Measurements from ENCODE around the gene EME2. TPM values are rescaled to one million over a fixed set of nuclear protein-coding genes. Genes with fewer than 3 reads are reported as not detected.

Gene EME2
- total RNA-seq, 1 donor from 2014 or later = 23.3 TPM

- Histone ChIP-seq H3K9me3 (ENCODE audit: insufficient read depth, low read depth, low read length) (no peaks in the 10 kb centered on the region), H2AFZ (ENCODE audit: low read depth, low read length) (no peak overlapping the region), H4K20me1 (ENCODE audit: insufficient read depth, low read length) (peaks cover 57% of the 10 kb centered on the region), H3K9ac (ENCODE audit: low read length) (no peak overlapping the region), H3K79me2 (ENCODE audit: insufficient read depth, low read length) (peaks cover 44% of the 10 kb centered on the region), H3K36me3 (ENCODE audit: insufficient read depth, low read length) (peaks cover 7% of the 10 kb centered on the region), H3K4me1 (ENCODE audit: insufficient read depth, low read length) (peaks cover 3% of the 10 kb centered on the region), H3K27ac (ENCODE audit: low read depth, low read length) (no peak overlapping the region), H3K4me3 (ENCODE audit: insufficient read depth, low read depth, low read length) (no peak overlapping the region), H3K4me2 (ENCODE audit: low read length) (no peak overlapping the region), H3K27me3 (ENCODE audit: insufficient read depth, low read length) (no peaks in the 10 kb centered on the region)
- Mint-ChIP-seq H3K4me1 (ENCODE audit: low read depth, unreplicated experiment) (peaks cover 10% of the 10 kb centered on the region), H3K27ac (ENCODE audit: unreplicated experiment) (no peak overlapping the region), H3K4me3 (ENCODE audit: unreplicated experiment) (no peak overlapping the region), H3K36me3 (ENCODE audit: low read depth, unreplicated experiment) (peaks cover 4% of the 10 kb centered on the region), H3K9me3 (ENCODE audit: unreplicated experiment) (peaks cover 2% of the 10 kb centered on the region), H3K27me3 (ENCODE audit: low read depth, unreplicated experiment) (no peaks in the 10 kb centered on the region)
- DNase-seq (ENCODE audit: low read depth) (no peak), FAIRE-seq (no peak)
- TF ChIP-seq CTCF (IDR thresholded peaks at IDR 0.05; ENCODE audit: insufficient read depth, low read depth, low read length) (no peak), EZH2 (IDR thresholded peaks at IDR 0.05; ENCODE audit: insufficient read depth, low read length) (no peak)
Observed at GRCh38 chr16:1726661-1727502, 45.7 kb upstream of the EME2 start.

GRCh38 chr16:1727651-1728624 is 44.7 kb upstream of the EME2 start:
- DNase-seq (ENCODE audit: low read depth) (no peak), FAIRE-seq (no peak)
- H3K27me3 ChIP-seq (ENCODE audit: insufficient read depth, low read length) = no peaks in the 10 kb centered on the region
- H3K27ac ChIP-seq (ENCODE audit: low read depth, low read length) = no peak overlapping the region
- no peaks in the 10 kb centered on the region for H3K27me3 Mint-ChIP-seq (ENCODE audit: low read depth, unreplicated experiment)
- no peak overlapping the region for H3K4me3 ChIP-seq (ENCODE audit: insufficient read depth, low read depth, low read length)
- peaks cover 54% of the 10 kb centered on the region for H4K20me1 ChIP-seq (ENCODE audit: insufficient read depth, low read length)
- H2AFZ ChIP-seq (ENCODE audit: low read depth, low read length) = no peak overlapping the region
- H3K27ac Mint-ChIP-seq (ENCODE audit: unreplicated experiment) = no peak overlapping the region
- no peak overlapping the region for H3K4me2 ChIP-seq (ENCODE audit: low read length)
- no peak overlapping the region for H3K4me3 Mint-ChIP-seq (ENCODE audit: unreplicated experiment)
- no peaks in the 10 kb centered on the region for H3K9me3 Mint-ChIP-seq (ENCODE audit: unreplicated experiment)
- TF ChIP-seq EZH2 (IDR thresholded peaks at IDR 0.05; ENCODE audit: insufficient read depth, low read length) (no peak), CTCF (IDR thresholded peaks at IDR 0.05; ENCODE audit: insufficient read depth, low read depth, low read length) (no peak)
- peaks cover 7% of the 10 kb centered on the region for H3K36me3 ChIP-seq (ENCODE audit: insufficient read depth, low read length)
- H3K4me1 Mint-ChIP-seq (ENCODE audit: low read depth, unreplicated experiment) = peaks cover 7% of the 10 kb centered on the region
- peaks cover 6% of the 10 kb centered on the region for H3K36me3 Mint-ChIP-seq (ENCODE audit: low read depth, unreplicated experiment)
- no peaks in the 10 kb centered on the region for H3K4me1 ChIP-seq (ENCODE audit: insufficient read depth, low read length)
- H3K79me2 ChIP-seq (ENCODE audit: insufficient read depth, low read length) = peaks cover 39% of the 10 kb centered on the region
- no peaks in the 10 kb centered on the region for H3K9me3 ChIP-seq (ENCODE audit: insufficient read depth, low read depth, low read length)
- H3K9ac ChIP-seq (ENCODE audit: low read length) = no peak overlapping the region

Data from astrocyte (in vitro differentiated cells and primary cell).